Peyer's patch (tissue), 4 donors: ENCODE data around the gene SYNE3.

ENCODE experiments used
- CTCF ChIP-seq, 6 experiments: fragments of 450-650 bp in 4 of 6; fragments of 200-600 bp in 2 of 6; sonication (generic) in 1 of 6; IDR thresholded peaks; one replicate each; pipeline ENCODE4 v1.5.1; 2017 to 2019; ENCODE audit warnings: antibody characterized with exemption in 6 of 6, mild to moderate bottlenecking in 3 of 6, moderate library complexity in 1 of 6
- POLR2A ChIP-seq, 2 donors: fragments of 450-650 bp; IDR thresholded peaks; one replicate each; pipeline ENCODE4 v1.5.1; 2017; ENCODE audit warnings: antibody characterized with exemption in 2 of 2, mild to moderate bottlenecking in 2 of 2, moderate library complexity in 2 of 2

GRCh38 chr14:95513291-95513690 is 3.2 kb downstream of the SYNE3 start:
- no peak for TF ChIP-seq CTCF (IDR thresholded peaks at IDR 0.05)
- no peak for TF ChIP-seq POLR2A (IDR thresholded peaks at IDR 0.05)
